Measurements from ENCODE around the gene CALN1. TPM values are rescaled to one million over a fixed set of nuclear protein-coding genes. Genes with fewer than 3 reads are reported as not detected.
"Not testable (repeated sequence)": the region's sequence is repeated elsewhere in the genome, so short reads cannot be mapped to it uniquely, and the experiment has no call there.

Gene CALN1
- total RNA-seq, result not detected
- long read RNA-seq, result 0 reads

GRCh38 chr7:72412121-72412618 lies at the start of gene CALN1:
Gene CALN1 (minus strand): TSS chr7:72412338.
- H3K4me1 ChIP-seq; H3K4me3 ChIP-seq; intact Hi-C loops (cut with DNase I); H3K27ac ChIP-seq; ATAC-seq; DNase-seq; H3K36me3 ChIP-seq; H3K9me3 ChIP-seq; H3K27me3 ChIP-seq: not testable (repeated sequence)

GRCh38 chr7:72453471-72453870 lies 41.3 kb upstream of the CALN1 start:
- DNase-seq (no peak), ATAC-seq (no peak)
- no peaks in the 10 kb centered on the region for H3K36me3 ChIP-seq
- no peak overlapping the region for H3K4me3 ChIP-seq
- no peak for TF ChIP-seq CTCF (IDR thresholded peaks at IDR 0.05)
- intact Hi-C loops (cut with DNase I), result no loop called here
- no peak overlapping the region for H3K27ac ChIP-seq
- no peaks in the 10 kb centered on the region for H3K4me1 ChIP-seq
- no peaks in the 10 kb centered on the region for H3K9me3 ChIP-seq
- no peaks in the 10 kb centered on the region for H3K27me3 ChIP-seq

GRCh38 chr7:72447465-72448204 lies 35.5 kb upstream of the CALN1 start:
- no peak overlapping the region for H3K27ac ChIP-seq
- H3K4me1 ChIP-seq, result no peaks in the 10 kb centered on the region
- peak; percentile 24 for ATAC-seq
- H3K4me3 ChIP-seq, result no peak overlapping the region
- no peaks in the 10 kb centered on the region for H3K36me3 ChIP-seq
- DNase-seq, result no peak
- H3K9me3 ChIP-seq, result no peaks in the 10 kb centered on the region
- intact Hi-C loops (cut with DNase I), result no loop called here
- H3K27me3 ChIP-seq, result peaks cover 6% of the 10 kb centered on the region
- TF ChIP-seq CTCF (IDR thresholded peaks at IDR 0.05), result no peak

GRCh38 chr7:72446591-72447462 lies 34.7 kb upstream of the CALN1 start:
- intact Hi-C loops (cut with DNase I), result no loop called here
- Histone ChIP-seq H3K36me3 (no peaks in the 10 kb centered on the region), H3K27ac (no peak overlapping the region), H3K9me3 (no peaks in the 10 kb centered on the region), H3K4me3 (no peak overlapping the region), H3K4me1 (no peaks in the 10 kb centered on the region), H3K27me3 (peaks cover 6% of the 10 kb centered on the region)
- ATAC-seq, result no peak
- no peak for DNase-seq
- TF ChIP-seq CTCF (IDR thresholded peaks at IDR 0.05), result no peak

GRCh38 chr7:72446131-72446530 lies 34.0 kb upstream of the CALN1 start:
- Histone ChIP-seq H3K9me3 (no peaks in the 10 kb centered on the region), H3K36me3 (no peaks in the 10 kb centered on the region), H3K4me3 (no peak overlapping the region), H3K4me1 (no peaks in the 10 kb centered on the region), H3K27ac (no peak overlapping the region), H3K27me3 (peaks cover 6% of the 10 kb centered on the region)
- no peak for ATAC-seq
- intact Hi-C loops (cut with DNase I), result no loop called here
- TF ChIP-seq CTCF (IDR thresholded peaks at IDR 0.05), result no peak
- no peak for DNase-seq

GRCh38 chr7:72445580-72445979 lies 33.4 kb upstream of the CALN1 start:
- no peak overlapping the region for H3K27ac ChIP-seq
- H3K4me3 ChIP-seq, result no peak overlapping the region
- no peaks in the 10 kb centered on the region for H3K4me1 ChIP-seq
- intact Hi-C loops (cut with DNase I), result no loop called here
- no peaks in the 10 kb centered on the region for H3K9me3 ChIP-seq
- no peak for TF ChIP-seq CTCF (IDR thresholded peaks at IDR 0.05)
- DNase-seq, result no peak
- H3K36me3 ChIP-seq, result no peaks in the 10 kb centered on the region
- peaks cover 6% of the 10 kb centered on the region for H3K27me3 ChIP-seq
- ATAC-seq, result no peak
